SK-N-MC (cell line): Measurements from ENCODE around the gene ABI3BP.

Source experiments
- DNase-seq: peaks from one replicate; pipeline ENCODE4 v3.0.0-alpha.2; 2011; ENCODE audit warnings: low read depth, low spot score
- H3K27ac ChIP-seq: fragments of 200-600 bp; sonication (generic); 2 replicates; pipeline ENCODE4 v1.5.1; 2016; ENCODE audit warnings: mixed run types
- H3K36me3 ChIP-seq: fragments of 200-600 bp; sonication (generic); 2 replicates; pipeline ENCODE4 v1.6.1; 2017; ENCODE audit warnings: antibody characterized with exemption, low read length, mixed read lengths; ENCODE audit not compliant: insufficient read depth
- H3K4me3 ChIP-seq: fragments of 200-600 bp; sonication (generic); 2 replicates; pipeline ENCODE4 v1.5.1; 2016
- H3K9ac ChIP-seq: fragments of 200-600 bp; sonication (generic); 2 replicates; pipeline ENCODE4 v1.8.0; 2017; ENCODE audit warnings: mixed run types, mixed read lengths; ENCODE audit not compliant: insufficient read length
- H3K9me3 ChIP-seq: fragments of 200-600 bp; sonication (generic); 2 replicates; pipeline ENCODE4 v1.6.1; 2017; ENCODE audit warnings: low read depth, mild to moderate bottlenecking, antibody characterized with exemption, low read length, moderate library complexity, mixed read lengths
- EZH2 ChIP-seq: fragments of 200-600 bp; sonication (generic); IDR thresholded peaks from one replicate; pipeline ENCODE4 v1.6.1; 2017; ENCODE audit warnings: antibody characterized with exemption
- FOXP2 ChIP-seq: optimal IDR thresholded peaks from 2 replicates; pipeline ENCODE3; 2011; ENCODE audit warnings: mild to moderate bottlenecking, moderate library complexity; ENCODE audit not compliant: insufficient read depth; ENCODE audit errors: extremely low read length, control extremely low read depth
- POLR2AphosphoS5 ChIP-seq: IDR thresholded peaks from 2 replicates; pipeline ENCODE4 v1.6.1; 2012; ENCODE audit warnings: mild to moderate bottlenecking, low read depth, low read length, borderline replicate concordance

The ABI3BP gene

GRCh38 chr3:100740207-100740606 lies 253.0 kb downstream of the ABI3BP start:
- H3K9me3 ChIP-seq, result no peaks in the 10 kb centered on the region
- DNase-seq, result no peak
- no peak overlapping the region for H3K9ac ChIP-seq
- H3K27ac ChIP-seq, result no peak overlapping the region
- H3K4me3 ChIP-seq, result no peak overlapping the region
- TF ChIP-seq EZH2, result no peak
- TF ChIP-seq POLR2AphosphoS5, result no peak
- no peak for TF ChIP-seq FOXP2
- peaks cover 95% of the 10 kb centered on the region for H3K36me3 ChIP-seq

GRCh38 chr3:100737334-100737733 lies 255.9 kb downstream of the ABI3BP start:
- DNase-seq, result no peak
- no peak for TF ChIP-seq EZH2
- no peak for TF ChIP-seq POLR2AphosphoS5
- no peak for TF ChIP-seq FOXP2

GRCh38 chr3:100732435-100732834 lies 260.8 kb downstream of the ABI3BP start:
- Histone ChIP-seq H3K9me3 (no peaks in the 10 kb centered on the region), H3K4me3 (no peak overlapping the region), H3K9ac (no peak overlapping the region), H3K27ac (no peak overlapping the region), H3K36me3 (peaks cover 88% of the 10 kb centered on the region)
- DNase-seq, result no peak
- no peak for TF ChIP-seq EZH2
- no peak for TF ChIP-seq POLR2AphosphoS5
- TF ChIP-seq FOXP2, result no peak

More at GRCh38 chr3:100737334-100737733, 255.9 kb downstream of the ABI3BP start:
- Histone ChIP-seq H3K9ac (no peak overlapping the region), H3K9me3 (no peaks in the 10 kb centered on the region), H3K4me3 (no peak overlapping the region), H3K27ac (no peak overlapping the region), H3K36me3 (peaks cover 93% of the 10 kb centered on the region)

GRCh38 chr3:100730524-100730923 lies 262.7 kb downstream of the ABI3BP start:
- no peaks in the 10 kb centered on the region for H3K9me3 ChIP-seq
- H3K36me3 ChIP-seq, result peaks cover 88% of the 10 kb centered on the region
- H3K4me3 ChIP-seq, result no peak overlapping the region
- no peak for DNase-seq
- no peak for TF ChIP-seq POLR2AphosphoS5
- TF ChIP-seq EZH2, result no peak
- no peak for TF ChIP-seq FOXP2
- no peak overlapping the region for H3K27ac ChIP-seq
- H3K9ac ChIP-seq, result no peak overlapping the region

GRCh38 chr3:100726706-100727105 lies 266.5 kb downstream of the ABI3BP start:
- Histone ChIP-seq H3K36me3 (peaks cover 88% of the 10 kb centered on the region), H3K4me3 (no peak overlapping the region), H3K9ac (no peak overlapping the region), H3K9me3 (no peaks in the 10 kb centered on the region), H3K27ac (peak overlapping the region; percentile 35)
- TF ChIP-seq POLR2AphosphoS5, result no peak
- TF ChIP-seq FOXP2, result no peak
- TF ChIP-seq EZH2, result no peak
- no peak for DNase-seq

- H3K27ac ChIP-seq, result no peak overlapping the region
- DNase-seq, result no peak
- H3K4me3 ChIP-seq, result no peak overlapping the region
- no peak overlapping the region for H3K9ac ChIP-seq
- no peaks in the 10 kb centered on the region for H3K9me3 ChIP-seq
- TF ChIP-seq POLR2AphosphoS5, result no peak
- TF ChIP-seq EZH2, result no peak
- TF ChIP-seq FOXP2, result no peak
- peaks cover 89% of the 10 kb centered on the region for H3K36me3 ChIP-seq
Observed at GRCh38 chr3:100725935-100726513, 267.2 kb downstream of the ABI3BP start.

- no peak overlapping the region for H3K27ac ChIP-seq
- no peaks in the 10 kb centered on the region for H3K9me3 ChIP-seq
- no peak overlapping the region for H3K4me3 ChIP-seq
- H3K9ac ChIP-seq, result no peak overlapping the region
- no peak for TF ChIP-seq EZH2
- no peak for TF ChIP-seq FOXP2
- TF ChIP-seq POLR2AphosphoS5, result no peak
- H3K36me3 ChIP-seq, result peaks cover 96% of the 10 kb centered on the region
- no peak for DNase-seq
Observed at GRCh38 chr3:100720426-100720825, 272.8 kb downstream of the ABI3BP start.

GRCh38 chr3:100719136-100719535 lies 274.1 kb downstream of the ABI3BP start:
- H3K4me3 ChIP-seq, result no peak overlapping the region
- no peak overlapping the region for H3K9ac ChIP-seq
- DNase-seq, result no peak
- H3K9me3 ChIP-seq, result no peaks in the 10 kb centered on the region
- H3K36me3 ChIP-seq, result peaks cover 100% of the 10 kb centered on the region
- TF ChIP-seq EZH2, result no peak
- no peak for TF ChIP-seq POLR2AphosphoS5
- peak overlapping the region; percentile 54; the same call in 1 of the 2 replicates for H3K27ac ChIP-seq
